ENCODE results near the gene DTD1.

DNA sequence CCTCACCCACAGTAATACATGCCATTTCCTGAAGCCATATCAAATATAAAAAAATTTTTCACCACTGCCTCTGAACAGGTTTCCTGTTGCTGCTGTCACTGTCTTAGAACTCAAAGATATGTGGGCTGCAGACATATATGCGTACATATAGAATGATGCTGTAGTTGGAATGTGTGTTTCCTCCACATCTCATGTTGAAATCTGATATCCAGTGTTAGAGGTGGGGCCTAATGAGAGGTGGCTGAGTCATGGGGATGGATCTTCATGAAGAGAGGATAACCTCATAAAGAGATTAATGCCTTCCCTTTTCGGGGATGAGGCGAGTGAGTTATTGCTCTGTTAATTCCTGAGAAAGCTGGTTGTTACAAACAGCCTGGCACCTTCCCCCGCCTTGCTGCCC, 218.0 kb downstream of the DTD1 start:
- TF ChIP-seq, protein P1, sequence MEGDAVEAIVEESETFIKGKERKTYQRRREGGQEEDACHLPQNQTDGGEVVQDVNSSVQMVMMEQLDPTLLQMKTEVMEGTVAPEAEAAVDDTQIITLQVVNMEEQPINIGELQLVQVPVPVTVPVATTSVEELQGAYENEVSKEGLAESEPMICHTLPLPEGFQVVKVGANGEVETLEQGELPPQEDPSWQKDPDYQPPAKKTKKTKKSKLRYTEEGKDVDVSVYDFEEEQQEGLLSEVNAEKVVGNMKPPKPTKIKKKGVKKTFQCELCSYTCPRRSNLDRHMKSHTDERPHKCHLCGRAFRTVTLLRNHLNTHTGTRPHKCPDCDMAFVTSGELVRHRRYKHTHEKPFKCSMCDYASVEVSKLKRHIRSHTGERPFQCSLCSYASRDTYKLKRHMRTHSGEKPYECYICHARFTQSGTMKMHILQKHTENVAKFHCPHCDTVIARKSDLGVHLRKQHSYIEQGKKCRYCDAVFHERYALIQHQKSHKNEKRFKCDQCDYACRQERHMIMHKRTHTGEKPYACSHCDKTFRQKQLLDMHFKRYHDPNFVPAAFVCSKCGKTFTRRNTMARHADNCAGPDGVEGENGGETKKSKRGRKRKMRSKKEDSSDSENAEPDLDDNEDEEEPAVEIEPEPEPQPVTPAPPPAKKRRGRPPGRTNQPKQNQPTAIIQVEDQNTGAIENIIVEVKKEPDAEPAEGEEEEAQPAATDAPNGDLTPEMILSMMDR (IDR thresholded peaks at IDR 0.05) = no peak
- no peak for TF ChIP-seq POLR2A (IDR thresholded peaks at IDR 0.05)
